ENCODE measurements around the gene CSTPP1. TPM values are rescaled to one million over a fixed set of nuclear protein-coding genes. Genes with fewer than 3 reads are reported as not detected.

CSTPP1 gene
- total RNA-seq, 1 experiment from 2014 or later: 88.3 TPM

- H3K4me1 ChIP-seq (replicated peaks; ENCODE audit: insufficient read depth): peaks cover 43% of the 10 kb centered on the region
- 0 out of 2 replicates have a peak overlapping the region, but pooled peaks have one; percentile 81 for H2AFZ ChIP-seq
- H3K9me2 ChIP-seq (ENCODE audit: insufficient read depth): no peaks in the 10 kb centered on the region
- H4K20me1 ChIP-seq (ENCODE audit: insufficient read depth): peaks cover 24% of the 10 kb centered on the region
- no peak for TF ChIP-seq EZH2 (IDR thresholded peaks at IDR 0.05; ENCODE audit: low read depth)
- TF ChIP-seq, protein P1, sequence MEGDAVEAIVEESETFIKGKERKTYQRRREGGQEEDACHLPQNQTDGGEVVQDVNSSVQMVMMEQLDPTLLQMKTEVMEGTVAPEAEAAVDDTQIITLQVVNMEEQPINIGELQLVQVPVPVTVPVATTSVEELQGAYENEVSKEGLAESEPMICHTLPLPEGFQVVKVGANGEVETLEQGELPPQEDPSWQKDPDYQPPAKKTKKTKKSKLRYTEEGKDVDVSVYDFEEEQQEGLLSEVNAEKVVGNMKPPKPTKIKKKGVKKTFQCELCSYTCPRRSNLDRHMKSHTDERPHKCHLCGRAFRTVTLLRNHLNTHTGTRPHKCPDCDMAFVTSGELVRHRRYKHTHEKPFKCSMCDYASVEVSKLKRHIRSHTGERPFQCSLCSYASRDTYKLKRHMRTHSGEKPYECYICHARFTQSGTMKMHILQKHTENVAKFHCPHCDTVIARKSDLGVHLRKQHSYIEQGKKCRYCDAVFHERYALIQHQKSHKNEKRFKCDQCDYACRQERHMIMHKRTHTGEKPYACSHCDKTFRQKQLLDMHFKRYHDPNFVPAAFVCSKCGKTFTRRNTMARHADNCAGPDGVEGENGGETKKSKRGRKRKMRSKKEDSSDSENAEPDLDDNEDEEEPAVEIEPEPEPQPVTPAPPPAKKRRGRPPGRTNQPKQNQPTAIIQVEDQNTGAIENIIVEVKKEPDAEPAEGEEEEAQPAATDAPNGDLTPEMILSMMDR (conservative IDR thresholded peaks at IDR 0.05): no peak
- no peaks in the 10 kb centered on the region for H3K27me3 ChIP-seq (ENCODE audit: insufficient read depth, low read depth)
- no peaks in the 10 kb centered on the region for H3K9me3 ChIP-seq (ENCODE audit: insufficient read depth, low read depth)
- H3K4me2 ChIP-seq: peak overlapping the region; percentile 98
- peaks cover 38% of the 10 kb centered on the region for H3K79me2 ChIP-seq (ENCODE audit: low read depth)
- H3F3A ChIP-seq (ENCODE audit: insufficient read depth, low read depth): peaks cover 51% of the 10 kb centered on the region
- peak overlapping the region; percentile 35; the same call in 1 of the 2 replicates for H3K27ac ChIP-seq
- no peak for DNase-seq
- H3K4me3 ChIP-seq: peak overlapping the region; percentile 77
- CTCF ChIA-PET: interaction anchor here (0.6 to 1.9 kb wide), 6 partner anchors 9 to 300 kb away, joined by 3 to 12 read pairs (median 4); partner anchors contain the start of genes ACP2 and DDB2
- intact Hi-C loops (cut with micrococcal nuclease; ENCODE audit: unreplicated experiment): loop anchor here (1.0 kb wide), 3 partner anchors 31 to 72 kb away; partner anchors contain the start of genes ACP2 and NR1H3
- POLR2A ChIA-PET (ENCODE audit: unreplicated experiment): interaction anchor here (0.6 to 1.3 kb wide), 11 partner anchors 20 to 879 kb away, joined by 3 to 69 read pairs (median 4); partner anchors contain the start of genes DDB2 and NR1H3
- BruUV-seq (replicated peaks): no TSS peak
- peaks cover 14% of the 10 kb centered on the region; the same call in 1 of the 2 replicates for H3K36me3 ChIP-seq (ENCODE audit: low read depth)
Observed at GRCh38 chr11:47184711-47185304, 248.2 kb downstream of the CSTPP1 start.

GRCh38 chr11:47185305-47186075 lies 248.9 kb downstream of the CSTPP1 start:
- Histone ChIP-seq H3K4me2 (peak overlapping the region; percentile 98), H3K79me2 (ENCODE audit: low read depth) (peaks cover 38% of the 10 kb centered on the region), H3K27me3 (ENCODE audit: insufficient read depth, low read depth) (no peaks in the 10 kb centered on the region), H3K27ac (peak overlapping the region; percentile 35), H3K9me2 (ENCODE audit: insufficient read depth) (no peaks in the 10 kb centered on the region), H3K36me3 (ENCODE audit: low read depth) (peaks cover 14% of the 10 kb centered on the region; the same call in 1 of the 2 replicates), H2AFZ (peak overlapping the region; percentile 81), H3K9me3 (ENCODE audit: insufficient read depth, low read depth) (no peaks in the 10 kb centered on the region), H4K20me1 (ENCODE audit: insufficient read depth) (peaks cover 24% of the 10 kb centered on the region), H3K4me3 (peak overlapping the region; percentile 77), H3F3A (ENCODE audit: insufficient read depth, low read depth) (peaks cover 49% of the 10 kb centered on the region), H3K4me1 (replicated peaks; ENCODE audit: insufficient read depth) (peaks cover 48% of the 10 kb centered on the region)
- intact Hi-C loops (cut with micrococcal nuclease; ENCODE audit: unreplicated experiment): loop anchor here (1.0 kb wide), 3 partner anchors 31 to 72 kb away; partner anchors contain the start of genes ACP2 and NR1H3
- CTCF ChIA-PET: interaction anchor here (0.6 to 1.9 kb wide), 6 partner anchors 9 to 95 kb away, joined by 3 to 12 read pairs (median 4); partner anchors contain the start of genes ACP2 and DDB2
- TF ChIP-seq, protein P1 (conservative IDR thresholded peaks at IDR 0.05): no peak
- no peak for TF ChIP-seq EZH2 (IDR thresholded peaks at IDR 0.05; ENCODE audit: low read depth)
- peak; percentile 75 to 87 for DNase-seq
- BruUV-seq (replicated peaks): no TSS peak
- POLR2A ChIA-PET (ENCODE audit: unreplicated experiment): interaction anchor here (0.6 to 1.3 kb wide), 8 partner anchors 19 to 879 kb away, joined by 3 to 69 read pairs (median 12); partner anchors contain the start of genes DDB2 and NR1H3

- Histone ChIP-seq H2AFZ (peak within 1 kb of the TSS; percentile 85), H4K20me1 (ENCODE audit: insufficient read depth) (peaks cover 24% of the 10 kb centered on the region), H3K36me3 (ENCODE audit: low read depth) (peaks cover 14% of the 10 kb centered on the region; the same call in 1 of the 2 replicates), H3K27me3 (ENCODE audit: insufficient read depth, low read depth) (no peaks in the 10 kb centered on the region), H3K9me3 (ENCODE audit: insufficient read depth, low read depth) (no peaks in the 10 kb centered on the region), H3K9me2 (ENCODE audit: insufficient read depth) (no peaks in the 10 kb centered on the region), H3F3A (ENCODE audit: insufficient read depth, low read depth) (peaks cover 44% of the 10 kb centered on the region), H3K4me2 (peak within 1 kb of the TSS; percentile 98), H3K79me2 (ENCODE audit: low read depth) (peaks cover 38% of the 10 kb centered on the region), H3K4me3 (peak within 1 kb of the TSS; percentile 77), H3K27ac (peak within 1 kb of the TSS; percentile 84), H3K4me1 (replicated peaks; ENCODE audit: insufficient read depth) (peaks cover 55% of the 10 kb centered on the region)
- ChIA-PET POLR2A (ENCODE audit: unreplicated experiment) (interaction anchor here (0.9 to 1.5 kb wide), 3 partner anchors 28 to 30 kb away, joined by 8 to 69 read pairs (median 12); partner anchors contain the start of gene DDB2), CTCF (interaction anchor here (0.6 to 1.9 kb wide), 3 partner anchors 29 to 367 kb away, joined by 7 to 12 read pairs (median 11); partner anchors contain the start of gene DDB2)
- peak in 1 of 2 experiments; percentile 64 for DNase-seq
- intact Hi-C loops (cut with micrococcal nuclease; ENCODE audit: unreplicated experiment): no loop called here
- no TSS peak for BruUV-seq (replicated peaks)
- no peak for TF ChIP-seq EZH2 (IDR thresholded peaks at IDR 0.05; ENCODE audit: low read depth)
- TF ChIP-seq, protein P1 (conservative IDR thresholded peaks at IDR 0.05): no peak
Observed at GRCh38 chr11:47186076-47186699, 249.6 kb downstream of the CSTPP1 start, which contains the start of gene PACSIN3. Gene PACSIN3, minus strand, starts transcription at chr11:47186434. Its CDS starts 3,707 bp downstream, at chr11:47182727.
